AG10803 (cell line): ENCODE measurements around the gene PRSS16.

Experiments used
- DNase-seq: peaks from one replicate; pipeline ENCODE4 v3.0.0; 2010; ENCODE audit warnings: low read depth
- H3K4me3 ChIP-seq: 2 replicates; pipeline ENCODE4 v1.5.1; 2011; ENCODE audit warnings: mild to moderate bottlenecking, low read length, control low read depth
- TF ChIP-seq, protein P1 (sequence below): conservative IDR thresholded peaks from 2 replicates; pipeline ENCODE4 v1.5.1; 2011; ENCODE audit warnings: mild to moderate bottlenecking, low read length, control low read depth, inconsistent platforms

The PRSS16 gene

DNA sequence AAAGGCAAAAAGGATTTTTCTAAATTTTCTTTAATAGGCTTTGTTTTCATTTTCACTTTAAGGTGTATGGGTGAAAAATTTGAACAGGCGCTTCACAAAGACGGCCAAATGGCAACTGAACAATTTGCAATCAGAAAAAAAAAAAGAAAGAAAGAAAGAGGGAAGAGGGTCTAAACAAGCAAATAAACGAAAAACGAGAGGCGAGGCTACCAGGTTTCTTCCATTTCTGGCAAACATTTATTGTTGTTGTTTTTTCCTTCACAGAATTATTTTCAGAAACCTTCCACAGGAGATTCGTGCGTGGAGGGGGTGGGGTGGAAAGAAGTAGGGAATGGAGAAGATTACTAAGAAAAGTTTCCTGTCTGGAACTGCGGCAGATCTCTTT is 40.2 kb downstream of the PRSS16 start:
- TF ChIP-seq, protein P1, sequence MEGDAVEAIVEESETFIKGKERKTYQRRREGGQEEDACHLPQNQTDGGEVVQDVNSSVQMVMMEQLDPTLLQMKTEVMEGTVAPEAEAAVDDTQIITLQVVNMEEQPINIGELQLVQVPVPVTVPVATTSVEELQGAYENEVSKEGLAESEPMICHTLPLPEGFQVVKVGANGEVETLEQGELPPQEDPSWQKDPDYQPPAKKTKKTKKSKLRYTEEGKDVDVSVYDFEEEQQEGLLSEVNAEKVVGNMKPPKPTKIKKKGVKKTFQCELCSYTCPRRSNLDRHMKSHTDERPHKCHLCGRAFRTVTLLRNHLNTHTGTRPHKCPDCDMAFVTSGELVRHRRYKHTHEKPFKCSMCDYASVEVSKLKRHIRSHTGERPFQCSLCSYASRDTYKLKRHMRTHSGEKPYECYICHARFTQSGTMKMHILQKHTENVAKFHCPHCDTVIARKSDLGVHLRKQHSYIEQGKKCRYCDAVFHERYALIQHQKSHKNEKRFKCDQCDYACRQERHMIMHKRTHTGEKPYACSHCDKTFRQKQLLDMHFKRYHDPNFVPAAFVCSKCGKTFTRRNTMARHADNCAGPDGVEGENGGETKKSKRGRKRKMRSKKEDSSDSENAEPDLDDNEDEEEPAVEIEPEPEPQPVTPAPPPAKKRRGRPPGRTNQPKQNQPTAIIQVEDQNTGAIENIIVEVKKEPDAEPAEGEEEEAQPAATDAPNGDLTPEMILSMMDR: no peak
- H3K4me3 ChIP-seq: no peak overlapping the region
- no peak for DNase-seq

DNA sequence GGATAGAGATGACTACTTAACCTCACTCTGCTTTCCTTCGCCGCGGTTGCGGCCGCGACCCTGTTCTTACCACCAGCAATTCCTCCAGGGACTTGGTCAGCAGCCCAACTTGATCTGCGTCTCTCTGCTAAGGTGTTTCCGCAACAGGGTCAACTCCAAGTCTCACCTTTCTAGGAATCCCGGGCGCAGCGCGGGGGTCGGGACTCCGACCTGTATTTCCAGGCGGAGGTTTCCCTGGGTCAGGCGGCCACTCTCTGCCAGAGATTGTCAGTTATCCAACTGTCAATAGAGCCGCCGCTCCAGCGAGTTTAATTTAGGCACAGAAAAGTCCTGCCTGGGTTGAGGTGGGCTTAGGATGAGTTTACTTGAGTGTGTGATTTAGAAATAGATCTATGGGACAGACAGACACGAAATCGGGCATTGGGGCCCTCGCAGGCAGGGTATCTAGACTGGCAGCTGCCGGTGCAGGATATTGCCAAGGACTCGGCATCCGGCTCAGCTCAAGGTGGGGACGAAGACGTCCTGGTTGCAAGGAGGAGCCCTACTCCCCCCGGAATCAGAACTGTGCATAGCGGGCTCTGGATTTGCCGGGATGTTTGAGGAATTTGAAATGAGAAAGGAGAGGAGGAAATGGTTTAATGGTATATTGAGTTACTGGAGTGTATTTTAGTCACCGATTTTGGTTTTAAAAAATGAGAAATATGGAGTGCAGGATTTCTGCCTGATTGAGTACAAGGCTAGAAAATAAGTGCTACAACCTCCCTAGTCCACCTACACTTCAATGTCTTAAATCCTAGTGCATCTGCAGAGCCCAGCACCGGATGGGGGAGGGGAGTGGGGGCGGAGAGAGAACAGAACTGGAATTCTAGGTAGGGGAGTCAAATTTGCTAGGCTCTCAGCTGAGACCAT is 40.9 kb downstream of the PRSS16 start:
- no peak for DNase-seq
- no peak overlapping the region; the same call in 1 of the 2 replicates for H3K4me3 ChIP-seq
- TF ChIP-seq, protein P1: no peak

DNA sequence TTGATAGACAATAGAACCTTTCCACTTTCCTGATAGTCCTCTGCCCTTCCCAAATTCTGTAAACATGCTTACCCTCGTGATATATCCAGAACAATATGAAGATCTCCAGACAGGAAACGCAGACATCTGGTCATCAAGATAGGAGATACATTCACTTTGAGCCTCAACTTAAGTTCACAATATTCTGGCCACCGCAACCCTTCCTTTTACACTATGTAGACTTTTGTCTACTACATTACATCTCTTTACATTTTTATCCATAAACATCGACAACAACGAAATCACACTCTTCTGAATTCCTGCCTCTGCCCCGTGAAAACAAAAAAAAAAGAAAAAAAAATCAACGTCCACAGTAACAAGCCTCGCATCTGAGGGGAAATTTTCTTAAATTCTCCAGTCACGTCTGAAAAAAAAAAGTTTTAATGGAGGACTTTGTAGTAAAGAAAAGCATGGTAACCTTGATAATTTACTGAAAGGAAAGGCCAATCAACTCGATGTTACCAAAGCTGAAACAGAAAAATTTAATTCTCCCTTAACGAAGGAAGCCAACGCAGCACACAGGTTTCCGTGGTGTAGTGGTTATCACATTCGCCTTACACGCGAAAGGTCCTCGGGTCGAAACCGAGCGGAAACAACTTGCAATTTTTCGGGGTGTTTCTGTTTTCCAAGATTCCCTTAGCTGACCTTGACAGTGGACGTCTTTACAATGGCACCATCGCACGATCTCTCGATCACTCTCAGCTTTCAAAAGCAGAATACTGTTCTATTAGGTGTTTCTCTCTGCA is 42.8 kb downstream of the PRSS16 start:
- DNase-seq: no peak
- no peak overlapping the region for H3K4me3 ChIP-seq
- TF ChIP-seq, protein P1: no peak

DNA sequence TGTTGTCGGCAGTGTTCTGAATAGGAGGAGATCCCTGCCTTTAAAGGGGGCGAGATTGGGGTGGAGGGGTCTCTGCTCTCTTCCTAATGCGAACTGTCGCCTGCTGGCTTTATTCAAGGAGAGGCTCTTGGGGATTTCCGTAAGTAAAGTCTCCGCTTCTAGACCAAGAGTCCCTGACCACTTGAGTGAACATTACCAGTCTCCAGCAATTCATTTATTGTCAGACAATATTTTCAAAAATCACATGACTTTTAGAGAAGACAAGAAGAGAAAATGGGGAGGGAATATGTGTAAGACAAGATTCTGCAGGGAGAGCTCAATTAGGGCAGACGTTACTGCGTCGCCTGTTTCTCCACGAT is 43.3 kb downstream of the PRSS16 start:
- DNase-seq: no peak
- no peak overlapping the region for H3K4me3 ChIP-seq
- TF ChIP-seq, protein P1: no peak

DNA sequence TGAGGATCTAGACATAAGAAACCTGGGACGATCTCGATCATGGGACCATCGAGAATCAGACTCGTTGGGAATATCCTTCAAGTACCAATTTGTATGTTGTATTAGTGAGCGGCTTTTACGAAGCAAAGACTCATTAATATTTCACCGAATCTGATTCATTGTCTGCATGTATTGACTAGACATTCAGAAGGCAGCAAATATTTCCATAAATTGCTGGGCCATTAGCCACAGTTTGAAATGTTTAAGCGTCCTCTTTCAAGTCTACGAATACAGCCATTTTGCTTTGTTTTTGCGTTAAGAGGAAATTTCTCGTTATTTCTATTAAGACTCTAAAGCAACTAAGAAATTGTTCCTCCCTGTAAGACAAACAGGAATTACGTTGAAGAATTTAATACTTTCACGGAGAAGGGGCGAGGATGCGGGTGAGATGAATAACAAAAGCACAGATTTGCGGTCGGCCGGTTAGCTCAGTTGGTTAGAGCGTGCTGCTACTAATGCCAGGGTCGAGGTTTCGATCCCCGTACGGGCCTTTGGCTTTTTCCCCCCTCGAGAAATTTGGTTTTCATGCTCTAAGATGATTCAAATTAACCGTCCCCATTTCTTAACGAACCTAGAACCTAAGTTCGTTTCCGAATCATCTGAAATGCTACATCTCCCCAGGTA is 46.1 kb downstream of the PRSS16 start:
- TF ChIP-seq, protein P1: no peak
- peak; percentile 47 for DNase-seq
- no peak overlapping the region; the same call in 1 of the 2 replicates for H3K4me3 ChIP-seq

DNA sequence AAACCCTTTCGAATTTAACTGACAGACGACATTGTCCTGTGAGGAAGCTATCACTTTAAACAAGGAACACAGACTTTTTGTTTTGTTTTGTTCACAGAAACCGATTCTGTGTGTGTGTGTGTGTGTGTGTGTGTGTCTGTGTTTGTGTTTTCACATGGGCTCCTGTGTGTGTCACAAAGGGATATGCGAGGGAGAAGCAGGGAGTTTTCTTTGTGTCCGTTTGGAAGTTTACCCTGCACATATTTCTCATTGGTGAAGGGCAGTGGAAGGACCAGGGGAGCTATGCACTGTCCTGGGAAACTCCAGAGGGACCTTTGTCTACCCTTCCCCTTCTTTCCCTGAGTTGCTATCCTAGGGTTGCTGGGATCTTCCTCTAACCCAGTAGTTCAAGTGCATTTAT is 46.9 kb downstream of the PRSS16 start:
- no peak for DNase-seq

More for the DNA sequence above, 46.9 kb downstream of the PRSS16 start:
- TF ChIP-seq, protein P1: no peak
- no peak overlapping the region for H3K4me3 ChIP-seq
